HCT116 (cell line): ENCODE measurements around the gene AGER.

Experiments
- CEBPB ChIP-seq: IDR thresholded peaks from 2 replicates; pipeline ENCODE4 v1.6.1; 2012; ENCODE audit warnings: low read depth
- CTCF ChIP-seq, 3 experiments: fragments of 200-600 bp in 1 of 3; sonication (generic) in 1 of 3; IDR thresholded peaks in 2 of 3; conservative IDR thresholded peaks in 1 of 3; 2 replicates each; pipeline ENCODE4 v1.5.1; 2012 to 2017; ENCODE audit warnings: low read depth in 2 of 3, low read length in 2 of 3, antibody characterized with exemption in 1 of 3, borderline replicate concordance in 1 of 3, control low read depth in 1 of 3, mild to moderate bottlenecking in 1 of 3, mixed read lengths in 1 of 3, mixed run types in 1 of 3, moderate library complexity in 1 of 3; ENCODE audit not compliant: insufficient read depth in 1 of 3
- EZH2 ChIP-seq: fragments of 200-600 bp; sonication (generic); IDR thresholded peaks from 2 replicates; pipeline ENCODE4 v1.6.1; 2017; ENCODE audit warnings: antibody characterized with exemption, mixed run types
- JUND ChIP-seq: IDR thresholded peaks from 2 replicates; pipeline ENCODE4 v1.6.1; 2012
- MAX ChIP-seq: IDR thresholded peaks from 2 replicates; pipeline ENCODE4 v1.6.1; 2012
- POLR2A ChIP-seq: IDR thresholded peaks from 2 replicates; pipeline ENCODE4 v1.7.0; 2011; ENCODE audit warnings: borderline replicate concordance; ENCODE audit not compliant: insufficient read depth, insufficient read length; ENCODE audit errors: extremely low read depth
- POLR2AphosphoS5 ChIP-seq: IDR thresholded peaks from 2 replicates; pipeline ENCODE4 v1.6.1; 2011; ENCODE audit warnings: mild to moderate bottlenecking, low read depth, low read length, moderate library complexity
- REST ChIP-seq: IDR thresholded peaks from 2 replicates; pipeline ENCODE4 v1.6.1; 2012; ENCODE audit warnings: low read depth
- TCF7L2 ChIP-seq: IDR thresholded peaks from 2 replicates; pipeline ENCODE4 v1.7.0; 2011; ENCODE audit warnings: borderline replicate concordance, inconsistent platforms; ENCODE audit not compliant: insufficient read depth, insufficient read length; ENCODE audit errors: extremely low read depth
- YY1 ChIP-seq: IDR thresholded peaks from 2 replicates; pipeline ENCODE4 v1.6.1; 2011; ENCODE audit warnings: low read length, low read depth, moderate library complexity, mild to moderate bottlenecking; ENCODE audit not compliant: insufficient replicate concordance; ENCODE audit errors: extremely low read depth
- ZFX ChIP-seq: fragments of 450-650 bp; IDR thresholded peaks from 2 replicates; pipeline ENCODE4 v1.6.1; 2017
- TF ChIP-seq, protein P1 (sequence below): IDR thresholded peaks from 2 replicates; pipeline ENCODE4 v1.6.1; 2012

DNA sequence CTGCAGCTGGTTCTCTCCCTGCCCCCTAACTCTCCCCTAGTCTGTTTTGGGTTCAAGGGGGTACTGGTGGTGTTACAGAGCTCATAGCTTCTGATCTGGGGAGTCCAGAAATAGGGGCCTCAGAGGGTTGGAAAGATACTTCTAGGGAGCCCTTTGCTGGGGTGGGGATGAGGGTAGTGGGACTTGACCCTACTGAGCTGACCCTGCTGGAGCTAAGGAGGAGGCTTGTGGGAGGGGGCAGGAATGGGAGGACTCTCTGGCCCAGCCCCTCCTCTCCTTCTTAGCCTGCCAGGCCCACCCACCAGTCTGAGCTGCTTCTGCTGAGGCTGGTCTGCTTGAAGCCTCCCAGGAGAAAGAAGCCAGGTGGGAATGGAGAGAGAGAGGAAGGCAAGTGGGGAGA is 19.8 kb downstream of the AGER start, which contains the start of gene EGFL8:
- TF ChIP-seq EZH2: no peak
- TF ChIP-seq POLR2A: no peak
- TF ChIP-seq JUND: no peak
- TF ChIP-seq, protein P1, sequence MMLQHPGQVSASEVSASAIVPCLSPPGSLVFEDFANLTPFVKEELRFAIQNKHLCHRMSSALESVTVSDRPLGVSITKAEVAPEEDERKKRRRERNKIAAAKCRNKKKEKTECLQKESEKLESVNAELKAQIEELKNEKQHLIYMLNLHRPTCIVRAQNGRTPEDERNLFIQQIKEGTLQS: no peak
- TF ChIP-seq YY1: no peak
- TF ChIP-seq CTCF (IDR thresholded peaks at IDR 0.05 in 2 of 3, conservative IDR thresholded peaks at IDR 0.05 in 1 of 3; ENCODE audit: borderline replicate concordance in 1 of 3, insufficient read depth in 1 of 3, low read depth in 2 of 3, low read length in 2 of 3): no peak
- TF ChIP-seq MAX: no peak
- TF ChIP-seq TCF7L2: no peak
- no peak for TF ChIP-seq REST
- TF ChIP-seq CEBPB: no peak
- TF ChIP-seq ZFX: no peak
- TF ChIP-seq POLR2AphosphoS5: no peak
